OCI-LY3 (cell line): Measurements from ENCODE around the gene CDHR3.

Experiments
- H2AFZ ChIP-seq: fragments of 200-600, 300-600 bp; shearing (Covaris generic); 2 replicates; pipeline ENCODE4 v1.6.0; 2014; ENCODE audit warnings: antibody characterized with exemption, low read depth, low read length
- H3K27ac ChIP-seq: fragments of 200-600, 300-600 bp; sonication (generic); 2 replicates; pipeline ENCODE4 v1.5.1; 2014; ENCODE audit warnings: mild to moderate bottlenecking, low read length, moderate library complexity, mixed read lengths
- H3K27me3 ChIP-seq: fragments of 200-600, 300-600 bp; sonication (generic); 2 replicates; pipeline ENCODE4 v1.6.1; 2014; ENCODE audit warnings: low read depth, low read length, mixed read lengths
- H3K36me3 ChIP-seq: fragments of 200-600, 300-600 bp; sonication (generic); replicated peaks from 2 replicates; pipeline ENCODE3; 2014; ENCODE audit warnings: low read depth, low read length, mixed read lengths
- H3K4me1 ChIP-seq: fragments of 300-600, 200-600 bp; sonication (generic); 2 replicates; pipeline ENCODE4 v1.6.1; 2014; ENCODE audit warnings: low read length, mixed read lengths
- H3K4me2 ChIP-seq: fragments of 200-600, 300-600 bp; sonication (generic); 2 replicates; pipeline ENCODE4 v1.6.1; 2014; ENCODE audit warnings: low read length, mixed read lengths
- H3K4me3 ChIP-seq: fragments of 300-600, 200-600 bp; sonication (generic); 2 replicates; pipeline ENCODE4 v1.5.1; 2014; ENCODE audit warnings: antibody characterized with exemption, mild to moderate bottlenecking, low read length, moderate library complexity
- H3K79me2 ChIP-seq: fragments of 300-600, 200-600 bp; shearing (Covaris generic); 2 replicates; pipeline ENCODE4 v1.6.1; 2014; ENCODE audit warnings: mild to moderate bottlenecking, low read length, mixed read lengths
- H3K9ac ChIP-seq: fragments of 300-600, 200-600 bp; shearing (Covaris generic); 2 replicates; pipeline ENCODE4 v1.6.0; 2014; ENCODE audit warnings: mild to moderate bottlenecking, low read length, moderate library complexity
- H3K9me3 ChIP-seq: fragments of 200-600, 300-600 bp; shearing (Covaris generic); 2 replicates; pipeline ENCODE4 v1.6.1; 2014; ENCODE audit warnings: low read length, mixed read lengths; ENCODE audit not compliant: insufficient read depth
- H4K20me1 ChIP-seq: fragments of 200-600, 300-600 bp; sonication (generic); 2 replicates; pipeline ENCODE4 v1.6.1; 2016; ENCODE audit warnings: low read length, mixed read lengths; ENCODE audit not compliant: insufficient read depth
- EZH2phosphoT487 ChIP-seq: fragments of 200-600 bp; shearing (Covaris generic); IDR thresholded peaks from 2 replicates; pipeline ENCODE4 v1.6.1; 2018; ENCODE audit warnings: antibody characterized with exemption, mixed run types, low read depth
- TF ChIP-seq, protein P1 (sequence below): fragments of 200-600, 300-600 bp; sonication (generic); IDR thresholded peaks from 2 replicates; pipeline ENCODE4 v1.5.1; 2014; ENCODE audit warnings: antibody characterized with exemption, low read length, low read depth

Gene CDHR3

DNA sequence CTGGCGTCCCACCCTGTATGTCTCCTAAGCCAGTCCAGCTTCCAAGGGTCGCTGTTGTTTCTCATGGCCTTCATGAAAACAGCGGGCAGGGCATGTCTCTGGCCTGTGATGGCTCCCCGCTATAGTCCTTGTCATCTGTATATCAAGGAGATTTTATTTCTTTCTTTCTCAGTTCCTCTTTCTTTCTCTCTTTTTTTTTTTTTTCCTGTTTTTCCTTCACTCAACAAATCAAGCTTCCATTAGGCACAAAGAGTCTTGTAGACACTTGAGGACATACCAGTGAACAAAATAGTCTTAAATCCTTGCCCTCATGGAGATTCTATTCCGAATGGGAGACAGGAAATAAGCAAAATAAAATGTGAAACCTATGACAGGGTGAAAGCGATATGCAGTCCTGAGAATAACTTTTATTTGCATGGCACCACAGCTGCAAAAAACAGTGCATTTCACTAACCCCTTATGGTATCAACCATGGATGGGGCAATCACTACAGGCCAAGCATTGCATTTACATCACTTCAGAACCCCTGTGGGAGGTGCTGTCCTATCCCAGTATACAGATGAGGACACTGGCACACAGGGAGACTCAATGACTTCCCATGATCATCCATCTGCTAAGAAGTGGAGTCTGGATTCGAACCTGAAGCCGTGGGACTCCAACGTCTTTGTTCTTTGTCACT is 98.4 kb downstream of the CDHR3 start:
- Histone ChIP-seq H4K20me1 (no peaks in the 10 kb centered on the region), H3K27ac (peak overlapping the region; percentile 42), H2AFZ (no peak overlapping the region), H3K27me3 (no peaks in the 10 kb centered on the region), H3K4me3 (peak overlapping the region; percentile 5; the same call in 1 of the 2 replicates), H3K9me3 (peaks cover 35% of the 10 kb centered on the region; the same call in 1 of the 2 replicates), H3K4me2 (peak overlapping the region; percentile 58), H3K79me2 (no peaks in the 10 kb centered on the region), H3K4me1 (peaks cover 79% of the 10 kb centered on the region), H3K9ac (peak overlapping the region; percentile 23; the same call in 1 of the 2 replicates), H3K36me3 (no peaks in the 10 kb centered on the region)
- TF ChIP-seq, protein P1, sequence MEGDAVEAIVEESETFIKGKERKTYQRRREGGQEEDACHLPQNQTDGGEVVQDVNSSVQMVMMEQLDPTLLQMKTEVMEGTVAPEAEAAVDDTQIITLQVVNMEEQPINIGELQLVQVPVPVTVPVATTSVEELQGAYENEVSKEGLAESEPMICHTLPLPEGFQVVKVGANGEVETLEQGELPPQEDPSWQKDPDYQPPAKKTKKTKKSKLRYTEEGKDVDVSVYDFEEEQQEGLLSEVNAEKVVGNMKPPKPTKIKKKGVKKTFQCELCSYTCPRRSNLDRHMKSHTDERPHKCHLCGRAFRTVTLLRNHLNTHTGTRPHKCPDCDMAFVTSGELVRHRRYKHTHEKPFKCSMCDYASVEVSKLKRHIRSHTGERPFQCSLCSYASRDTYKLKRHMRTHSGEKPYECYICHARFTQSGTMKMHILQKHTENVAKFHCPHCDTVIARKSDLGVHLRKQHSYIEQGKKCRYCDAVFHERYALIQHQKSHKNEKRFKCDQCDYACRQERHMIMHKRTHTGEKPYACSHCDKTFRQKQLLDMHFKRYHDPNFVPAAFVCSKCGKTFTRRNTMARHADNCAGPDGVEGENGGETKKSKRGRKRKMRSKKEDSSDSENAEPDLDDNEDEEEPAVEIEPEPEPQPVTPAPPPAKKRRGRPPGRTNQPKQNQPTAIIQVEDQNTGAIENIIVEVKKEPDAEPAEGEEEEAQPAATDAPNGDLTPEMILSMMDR = no peak
- no peak for TF ChIP-seq EZH2phosphoT487

DNA sequence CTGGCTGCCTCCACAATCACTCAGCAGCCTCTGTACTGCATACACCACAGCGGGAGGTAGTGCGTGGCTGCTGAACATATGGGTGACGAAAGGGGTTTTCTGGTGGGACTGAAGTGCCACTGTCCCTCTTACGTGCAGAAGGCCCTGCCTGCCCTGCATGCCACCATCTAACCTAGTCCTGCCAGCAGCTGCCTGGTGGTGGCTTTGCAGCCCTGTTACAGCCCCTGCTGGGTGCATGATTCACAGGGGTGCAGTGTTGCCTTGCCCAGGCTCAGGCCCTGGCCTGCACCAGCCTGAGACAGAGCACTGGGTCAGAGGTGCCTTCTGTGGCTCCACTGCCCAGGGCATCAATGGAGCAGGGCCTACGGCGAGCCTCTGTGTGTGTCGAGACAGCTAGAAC is 98.9 kb downstream of the CDHR3 start:
- Histone ChIP-seq H3K36me3 (no peaks in the 10 kb centered on the region), H3K27me3 (no peaks in the 10 kb centered on the region), H3K9ac (peak overlapping the region; percentile 23; the same call in 1 of the 2 replicates), H3K9me3 (peaks cover 35% of the 10 kb centered on the region; the same call in 1 of the 2 replicates), H3K79me2 (no peaks in the 10 kb centered on the region), H3K4me3 (0 out of 2 replicates have a peak overlapping the region, but pooled peaks have one; percentile 5), H3K4me1 (peaks cover 74% of the 10 kb centered on the region), H3K27ac (peak overlapping the region; percentile 42), H3K4me2 (peak overlapping the region; percentile 58), H4K20me1 (no peaks in the 10 kb centered on the region), H2AFZ (no peak overlapping the region)
- TF ChIP-seq, protein P1 = no peak
- TF ChIP-seq EZH2phosphoT487 = no peak

DNA sequence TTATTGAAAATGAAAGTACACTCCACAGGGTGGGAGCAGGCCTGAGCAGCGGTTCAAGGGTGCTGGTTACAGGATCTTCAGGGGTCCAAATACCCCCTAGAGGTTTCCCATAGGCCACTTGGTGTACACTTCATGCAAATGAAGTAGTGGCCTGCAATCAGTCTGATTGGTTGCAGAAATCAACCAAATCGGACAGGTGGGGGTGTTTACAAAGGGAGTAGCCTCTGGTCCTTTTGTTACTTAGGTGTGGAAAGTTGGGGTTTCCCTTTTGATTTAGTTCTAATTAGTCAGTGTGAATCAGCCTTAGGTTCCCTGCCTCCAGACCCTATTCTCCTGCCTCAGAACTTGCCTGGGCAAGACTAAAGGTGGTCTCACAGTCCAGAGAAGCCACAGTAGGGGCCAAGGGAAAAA is 99.5 kb downstream of the CDHR3 start:
- H3K4me3 ChIP-seq = no peak overlapping the region
- no peaks in the 10 kb centered on the region for H3K36me3 ChIP-seq
- H3K4me2 ChIP-seq = peak overlapping the region; percentile 58
- H3K27ac ChIP-seq = no peak overlapping the region
- H3K9me3 ChIP-seq = peaks cover 33% of the 10 kb centered on the region; the same call in 1 of the 2 replicates
- H3K9ac ChIP-seq = no peak overlapping the region; the same call in 1 of the 2 replicates
- no peak overlapping the region for H2AFZ ChIP-seq
- no peak for TF ChIP-seq EZH2phosphoT487
- TF ChIP-seq, protein P1 = no peak
- H4K20me1 ChIP-seq = no peaks in the 10 kb centered on the region
- no peaks in the 10 kb centered on the region for H3K27me3 ChIP-seq
- H3K79me2 ChIP-seq = no peaks in the 10 kb centered on the region
- peaks cover 69% of the 10 kb centered on the region for H3K4me1 ChIP-seq

DNA sequence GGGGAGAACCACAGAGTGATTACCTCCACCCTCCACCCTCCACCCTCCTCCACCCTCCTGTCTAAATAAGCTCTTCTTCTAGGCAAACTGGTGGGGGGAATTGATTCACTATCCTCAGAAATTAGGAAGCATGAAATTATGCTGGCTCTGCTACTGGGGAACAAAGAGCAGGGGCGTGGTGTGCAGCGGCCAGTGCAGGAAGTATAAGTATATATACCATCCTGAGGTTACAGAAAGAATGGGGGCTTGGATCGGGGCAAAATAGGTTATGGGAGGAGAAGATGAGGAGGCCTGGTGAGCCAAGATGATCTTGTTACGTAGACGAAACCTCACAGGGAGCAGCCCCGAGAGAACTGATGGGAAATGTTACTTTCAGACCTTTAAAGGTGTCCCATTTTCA is 100.0 kb downstream of the CDHR3 start:
- Histone ChIP-seq H2AFZ (0 out of 2 replicates have a peak overlapping the region, but pooled peaks have one; percentile 18), H4K20me1 (no peaks in the 10 kb centered on the region), H3K4me3 (no peak overlapping the region), H3K79me2 (no peaks in the 10 kb centered on the region), H3K27me3 (no peaks in the 10 kb centered on the region), H3K9ac (no peak overlapping the region; the same call in 1 of the 2 replicates), H3K36me3 (no peaks in the 10 kb centered on the region), H3K4me1 (peaks cover 65% of the 10 kb centered on the region), H3K9me3 (peaks cover 32% of the 10 kb centered on the region; the same call in 1 of the 2 replicates), H3K27ac (no peak overlapping the region), H3K4me2 (peak overlapping the region; percentile 58)
- TF ChIP-seq, protein P1 = no peak
- no peak for TF ChIP-seq EZH2phosphoT487
